NCI-H1930 (cell line): ENCODE measurements around the gene HLA-F.

Experiments used
- DNase-seq, 2 experiments: peaks; one replicate each; lab custom pipeline; 2025; lab: John Stamatoyannopoulos, UW

HLA-F gene

DNA sequence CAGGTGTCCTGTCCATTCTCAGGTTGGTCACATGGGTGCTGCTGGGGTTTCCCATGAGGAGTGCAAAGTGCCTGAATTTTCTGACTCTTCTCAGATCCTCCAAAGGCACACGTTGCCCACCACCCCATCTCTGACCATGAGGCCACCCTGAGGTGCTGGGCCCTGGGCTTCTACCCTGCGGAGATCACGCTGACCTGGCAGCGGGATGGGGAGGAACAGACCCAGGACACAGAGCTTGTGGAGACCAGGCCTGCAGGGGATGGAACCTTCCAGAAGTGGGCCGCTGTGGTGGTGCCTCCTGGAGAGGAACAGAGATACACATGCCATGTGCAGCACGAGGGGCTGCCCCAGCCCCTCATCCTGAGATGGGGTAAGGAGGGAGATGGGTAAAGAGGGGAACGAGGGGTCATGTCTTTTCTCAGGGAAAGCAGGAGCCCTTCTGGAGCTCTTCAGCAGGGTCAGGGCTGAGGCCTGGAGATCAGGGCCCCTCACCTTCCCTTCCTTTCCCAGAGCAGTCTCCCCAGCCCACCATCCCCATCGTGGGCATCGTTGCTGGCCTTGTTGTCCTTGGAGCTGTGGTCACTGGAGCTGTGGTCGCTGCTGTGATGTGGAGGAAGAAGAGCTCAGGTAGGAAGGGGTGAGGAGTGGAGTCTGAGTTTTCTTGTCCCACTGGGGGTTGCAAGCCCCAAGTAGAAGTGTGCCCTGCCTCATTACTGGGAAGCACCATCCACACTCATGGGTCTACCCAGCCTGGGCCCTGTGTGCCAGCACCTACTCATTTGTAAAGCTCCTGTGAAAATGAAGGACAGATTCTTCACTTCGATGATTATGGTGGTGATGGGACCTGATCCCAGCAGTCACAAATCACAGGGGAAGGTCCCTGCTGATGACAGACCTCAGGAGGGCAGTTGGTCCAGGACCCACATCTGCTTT, 2.0 kb downstream of the HLA-F start:
- no peak for DNase-seq

DNA sequence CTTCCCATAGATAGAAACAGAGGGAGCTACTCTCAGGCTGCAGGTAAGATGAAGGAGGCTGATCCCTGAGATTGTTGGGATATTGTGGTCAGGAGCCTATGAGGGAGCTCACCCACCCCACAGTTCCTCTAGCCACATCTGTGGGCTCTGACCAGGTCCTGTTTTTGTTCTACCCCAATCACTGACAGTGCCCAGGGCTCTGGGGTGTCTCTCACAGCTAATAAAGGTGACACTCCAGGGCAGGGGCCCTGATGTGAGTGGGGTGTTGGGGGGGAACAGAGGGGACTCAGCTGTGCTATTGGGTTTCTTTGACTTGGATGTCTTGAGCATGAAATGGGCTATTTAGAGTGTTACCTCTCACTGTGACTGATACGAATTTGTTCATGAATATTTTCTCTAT, 2.8 kb downstream of the HLA-F start:
- DNase-seq, result no peak

DNA sequence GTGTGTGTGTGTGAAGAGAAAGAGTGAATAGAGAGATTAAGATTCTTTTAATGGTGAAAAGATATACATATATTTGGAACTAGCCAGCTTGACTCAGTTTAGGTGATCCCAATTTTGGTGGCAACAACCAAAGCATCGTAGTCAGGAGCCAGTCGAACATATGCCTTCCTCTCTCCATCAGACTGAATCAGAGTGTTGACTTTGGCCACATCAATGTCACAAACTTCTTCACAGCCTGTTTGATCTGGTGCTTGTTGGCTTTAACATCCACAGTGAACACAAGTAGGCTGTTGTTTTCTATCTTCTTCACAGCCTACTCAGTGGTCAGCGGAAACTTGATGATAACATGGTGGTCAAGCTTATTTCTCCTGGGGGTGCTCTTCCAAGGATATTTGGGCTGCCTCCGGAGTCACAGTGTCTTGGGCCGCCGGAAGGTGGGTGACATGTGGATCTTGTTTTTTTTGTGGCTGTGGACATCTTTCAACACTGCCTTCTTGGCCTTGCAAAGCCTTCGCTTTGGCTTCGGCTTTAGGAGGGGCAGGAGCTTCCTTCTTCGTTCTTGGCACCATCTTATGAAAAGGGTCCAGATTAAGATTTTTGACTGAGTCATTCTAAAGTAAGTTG, 3.4 kb downstream of the HLA-F start:
- no peak for DNase-seq

DNA sequence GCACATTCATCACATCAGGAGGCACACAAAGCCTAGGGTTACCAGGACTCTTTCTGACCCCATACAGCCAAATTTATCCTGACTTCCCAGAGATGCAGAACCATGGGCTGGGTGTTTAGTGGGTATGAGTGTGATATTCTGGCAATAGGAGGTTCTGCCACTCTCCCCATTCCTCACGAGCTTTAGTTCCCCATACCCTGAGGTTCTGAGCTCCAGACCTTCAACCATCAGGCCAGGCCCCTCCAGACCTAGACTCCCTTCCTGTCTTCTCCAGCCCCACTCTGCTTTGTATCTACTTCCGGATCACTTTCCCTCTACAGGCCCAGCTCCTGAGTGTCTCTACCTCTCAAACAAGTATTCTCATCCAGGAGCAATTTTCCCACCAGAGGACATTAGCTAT, 4.4 kb downstream of the HLA-F start:
- DNase-seq, result no peak

DNA sequence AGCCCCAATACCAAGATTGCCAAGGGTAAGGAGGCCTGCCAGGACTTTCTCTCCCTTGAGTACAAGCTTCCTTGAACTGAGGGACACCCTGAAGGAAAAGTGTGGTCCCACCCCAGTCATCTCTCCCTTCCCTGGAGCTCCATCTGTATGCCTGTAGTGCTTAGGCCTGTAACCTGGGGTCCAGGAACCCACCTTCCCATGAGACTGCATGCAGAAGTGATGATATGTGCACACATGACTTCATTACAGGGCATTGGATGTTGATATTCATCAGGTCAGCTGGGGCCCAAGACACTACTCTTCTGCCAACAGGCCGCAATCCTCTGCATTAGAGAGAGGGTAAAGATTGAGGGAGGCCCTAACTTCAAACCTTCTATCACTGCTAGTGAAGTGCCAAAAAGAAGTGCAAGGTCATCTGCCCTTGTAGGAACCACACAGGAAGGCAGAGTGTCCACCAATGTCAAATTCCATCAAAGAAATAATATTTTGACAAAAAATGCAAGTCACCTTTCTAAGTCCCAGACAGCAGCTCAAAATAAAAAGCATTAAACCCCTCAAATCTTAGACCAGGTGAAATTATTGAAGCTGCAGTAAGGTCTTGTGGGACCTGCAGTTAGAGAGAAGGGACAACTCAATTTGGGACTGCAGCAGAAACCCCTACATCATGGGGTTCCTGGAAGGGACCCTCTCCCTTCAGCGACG, 5.1 kb downstream of the HLA-F start:
- DNase-seq, result no peak

DNA sequence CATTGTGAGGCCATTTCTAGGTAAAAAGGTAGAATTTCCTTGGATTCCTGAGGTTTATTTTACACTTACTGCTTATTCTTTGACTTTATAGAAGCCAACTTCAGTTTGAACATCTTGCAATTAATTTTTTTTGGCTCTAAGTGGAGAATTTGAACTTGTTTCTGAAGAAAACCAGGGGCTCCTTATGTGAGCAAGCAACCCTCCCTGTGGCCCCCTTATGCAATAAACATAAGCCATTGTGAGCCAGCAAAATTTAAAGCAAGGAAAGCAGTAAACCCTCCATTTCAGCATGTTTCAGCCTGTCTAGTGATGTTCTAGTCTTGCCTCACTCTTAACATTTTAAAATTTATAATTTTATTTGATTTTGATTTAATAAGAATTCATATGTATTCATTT, 5.6 kb downstream of the HLA-F start:
- no peak for DNase-seq

DNA sequence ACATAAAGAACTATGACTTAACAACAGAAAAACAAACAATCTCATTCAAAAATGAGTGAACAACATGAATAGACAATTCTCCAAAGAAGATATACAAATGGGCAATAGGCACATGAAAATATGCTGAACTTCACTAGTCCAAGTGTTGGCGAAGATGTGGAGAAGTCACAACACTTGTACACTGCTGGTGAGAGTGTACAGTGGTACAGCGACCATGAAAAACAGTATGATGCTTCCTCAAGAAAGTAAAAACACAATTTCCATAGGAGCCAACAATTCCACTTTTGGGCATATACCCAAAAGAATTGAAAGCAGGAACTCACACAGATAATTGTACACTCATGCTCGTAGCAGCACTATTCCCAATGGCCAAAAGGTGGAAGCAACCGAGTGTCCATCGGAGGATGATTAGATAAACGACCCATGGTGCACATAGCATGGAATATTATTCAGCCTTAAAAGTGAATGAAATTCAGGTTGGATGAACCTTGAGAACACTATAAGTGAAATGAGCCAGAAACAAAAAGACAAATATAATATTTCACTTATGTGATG, 6.6 kb downstream of the HLA-F start:
- DNase-seq, result no peak

DNA sequence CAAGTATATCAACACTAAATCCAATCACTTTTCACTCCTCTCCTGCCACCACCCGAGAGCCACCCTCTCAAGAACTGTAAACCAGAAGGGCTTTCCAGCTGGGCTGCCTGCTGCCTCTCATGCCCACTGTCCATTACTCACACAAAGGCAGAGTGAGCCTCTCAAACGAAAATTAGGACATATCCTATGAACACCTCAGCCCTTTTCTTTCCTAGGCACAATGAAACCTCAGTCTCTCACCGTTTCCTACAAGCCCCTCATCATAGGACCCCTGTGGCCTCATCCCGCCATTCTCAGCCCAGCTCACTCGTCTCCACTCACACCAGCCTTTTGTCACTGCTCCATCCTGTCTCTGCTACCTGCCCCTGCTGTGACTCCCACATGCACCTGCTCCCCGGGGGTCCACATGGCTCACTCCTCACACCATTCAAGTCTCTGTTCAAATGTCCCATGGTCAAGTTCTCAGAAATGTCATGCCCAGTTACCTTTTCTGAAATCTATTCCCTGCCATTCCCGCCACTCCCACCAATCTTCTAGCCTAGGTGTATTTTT, 7.4 kb downstream of the HLA-F start:
- no peak for DNase-seq

DNA sequence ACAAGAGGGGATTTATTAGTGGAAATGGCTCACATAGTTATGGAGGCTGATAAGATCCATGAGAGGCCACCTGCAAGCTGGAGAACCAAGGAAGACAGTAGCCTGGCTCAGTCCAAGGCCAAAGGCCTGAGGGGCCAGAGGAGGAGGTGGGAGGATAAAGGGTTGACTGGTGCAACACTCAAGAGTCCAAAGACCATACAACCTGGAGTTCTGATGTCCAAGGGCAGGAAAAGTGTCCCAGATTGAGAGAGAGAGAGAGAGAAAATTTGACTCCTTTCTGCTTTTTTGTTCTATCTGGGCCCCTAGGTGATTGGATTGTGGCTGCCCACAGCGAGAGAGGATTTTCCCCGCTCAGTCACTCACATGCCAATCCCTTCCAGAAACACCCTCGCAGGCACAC, 8.0 kb downstream of the HLA-F start:
- no peak for DNase-seq

DNA sequence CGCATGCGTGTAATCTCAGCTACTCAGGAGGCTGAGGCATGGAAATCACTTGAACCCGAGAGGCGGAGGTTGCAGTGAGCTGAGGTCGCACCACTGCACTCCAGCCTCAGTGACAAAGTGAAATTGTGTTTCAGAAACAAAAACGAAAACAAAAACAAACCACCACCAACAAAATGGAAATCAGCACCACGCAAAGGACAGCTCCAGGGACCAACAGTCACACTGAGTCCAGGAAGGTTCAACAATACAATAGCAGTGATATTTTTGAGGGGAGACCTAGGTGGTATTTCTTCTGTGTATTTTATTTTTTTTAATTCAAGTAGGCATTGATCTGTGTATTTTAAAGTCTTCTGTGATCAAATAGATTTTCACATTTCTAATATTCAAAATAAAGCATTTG, 9.8 kb downstream of the HLA-F start:
- DNase-seq, result no peak

DNA sequence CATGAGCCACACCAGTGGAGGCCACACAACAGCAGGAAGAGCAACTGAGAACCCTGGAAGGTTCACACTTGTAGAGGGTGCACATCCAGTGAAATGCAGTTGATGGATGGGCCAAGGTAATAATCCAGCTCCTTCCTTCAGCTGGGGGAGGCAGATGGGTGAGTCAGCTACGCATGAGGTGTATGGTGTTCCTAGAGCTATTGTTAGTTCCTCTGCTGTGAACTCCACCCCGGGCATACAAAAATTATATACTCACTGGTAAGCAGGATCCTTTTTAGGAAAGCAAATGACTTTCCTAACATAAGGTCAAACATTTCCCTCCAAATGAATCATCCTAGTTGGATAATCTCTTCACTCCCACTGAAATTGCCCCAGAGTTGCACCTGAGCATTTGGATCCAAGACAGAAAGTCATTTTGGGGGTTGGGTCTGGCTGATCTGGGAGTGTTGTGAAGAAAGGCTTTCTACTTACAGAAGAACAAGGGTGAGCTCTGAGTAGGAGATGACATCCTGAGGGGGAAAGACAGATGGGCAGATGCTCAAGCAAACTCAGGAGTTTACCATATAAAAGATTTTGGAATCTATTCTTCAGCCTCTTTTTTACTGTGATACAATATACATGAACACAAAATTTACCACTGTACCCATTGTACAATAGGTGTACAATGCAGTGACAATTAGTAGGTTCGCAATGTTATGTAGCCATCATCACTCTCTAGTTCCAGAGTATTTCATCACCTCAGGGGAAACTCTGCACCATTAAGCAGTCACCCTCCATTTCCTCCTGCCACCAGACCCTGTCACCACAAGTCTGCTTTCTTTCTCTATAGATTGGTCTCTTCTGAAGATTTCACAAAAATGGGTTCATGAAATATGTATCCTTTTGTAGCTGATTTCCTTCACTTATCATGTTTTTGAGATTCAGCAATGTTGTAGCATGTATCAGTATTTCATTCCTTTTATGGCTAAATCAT, 11.1 kb downstream of the HLA-F start:
- DNase-seq, result no peak

DNA sequence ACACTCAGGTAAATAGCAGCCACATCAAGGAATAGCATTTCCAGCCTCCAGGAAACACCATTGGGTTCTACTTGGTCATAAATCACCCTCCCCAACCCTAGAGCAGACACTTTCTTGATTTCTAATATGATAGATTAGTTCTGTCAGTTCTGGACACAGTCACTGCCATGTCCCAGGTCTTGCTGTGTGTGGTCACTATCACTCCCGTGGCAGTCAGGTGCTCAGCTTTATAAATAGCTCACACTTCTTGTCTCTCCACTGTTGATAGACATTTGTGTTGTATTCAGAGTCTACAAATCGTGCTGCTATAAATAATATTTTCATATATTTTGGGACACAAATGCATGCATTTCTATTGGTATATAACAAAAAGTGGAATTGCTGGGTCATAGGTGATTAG, 13.3 kb downstream of the HLA-F start:
- no peak for DNase-seq

DNA sequence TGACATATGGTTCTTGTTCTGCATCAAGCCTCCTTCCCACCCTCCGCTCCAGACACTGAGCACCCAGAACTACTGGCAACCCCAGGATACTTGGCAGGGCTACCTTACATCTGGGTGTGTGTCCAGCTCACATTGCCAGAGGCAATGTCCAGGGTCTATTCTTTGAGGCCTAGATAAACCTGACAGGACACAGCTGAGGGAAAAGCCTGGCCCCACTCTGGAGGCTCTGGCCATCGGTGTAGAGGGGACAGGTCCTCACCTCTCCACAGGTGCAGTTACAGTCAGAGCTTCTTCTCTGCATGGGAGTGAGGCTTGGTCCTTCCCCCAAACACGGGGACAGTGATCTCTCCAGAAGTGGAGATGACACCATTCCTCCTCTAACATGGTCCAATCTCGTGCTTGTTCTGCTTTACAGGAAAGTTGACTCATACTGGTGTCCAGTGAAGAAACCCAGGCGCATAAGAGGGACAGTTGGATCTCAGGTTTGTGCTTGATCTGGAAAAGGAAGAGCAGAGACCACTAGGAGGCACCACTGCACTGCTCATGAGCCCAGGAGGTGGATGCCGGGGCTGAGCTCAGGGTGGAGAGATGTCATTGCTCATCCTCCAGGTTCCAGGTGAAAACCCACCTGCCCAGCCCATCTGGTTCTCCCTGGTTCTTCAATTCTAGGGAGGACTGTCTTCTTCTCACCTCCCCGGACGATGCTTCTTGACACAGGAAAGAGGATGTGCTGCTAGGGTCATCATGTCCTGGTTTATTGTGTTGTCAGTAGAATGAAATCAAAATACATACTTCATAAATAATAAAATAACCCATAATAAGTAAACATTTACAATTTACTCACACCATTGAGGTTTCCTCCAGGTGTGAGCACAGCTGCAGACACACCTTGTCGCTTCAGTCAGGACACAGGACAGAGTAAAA, 14.7 kb downstream of the HLA-F start:
- DNase-seq, result peak; percentile 31 to 63

DNA sequence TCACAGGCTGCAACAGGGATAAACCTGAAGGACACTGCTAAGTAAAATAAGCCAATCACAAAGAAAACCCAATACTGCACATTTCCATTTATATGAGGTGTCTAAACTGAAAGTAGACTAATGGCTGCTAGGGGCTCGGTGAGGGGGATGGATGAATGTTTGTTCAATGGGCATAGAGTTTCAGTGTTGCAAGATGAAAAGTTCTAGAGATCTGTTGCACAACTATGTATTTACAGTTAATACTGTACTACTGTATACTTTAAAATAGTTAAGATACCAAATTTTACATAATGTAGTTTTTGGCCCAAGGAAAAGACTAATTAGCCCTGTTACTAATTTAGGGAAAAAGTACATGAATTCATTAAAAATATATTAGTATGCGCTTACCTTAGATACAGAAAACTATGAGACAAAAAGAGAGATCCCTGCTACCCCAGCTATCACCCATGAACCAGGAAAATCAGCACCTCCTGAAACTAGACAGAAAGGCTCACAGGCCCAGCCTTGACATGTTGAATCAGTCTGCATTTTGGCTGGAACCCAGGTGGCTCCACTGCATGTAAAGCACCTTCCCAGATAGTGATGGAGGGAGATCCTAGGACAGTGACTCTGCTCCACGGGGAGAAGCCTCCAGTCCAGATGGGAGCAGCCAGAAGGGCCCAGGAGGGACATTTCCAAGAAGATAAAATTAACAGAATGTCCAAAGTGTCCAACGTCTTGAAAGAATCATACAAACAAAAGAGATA, 16.1 kb downstream of the HLA-F start:
- no peak for DNase-seq

DNA sequence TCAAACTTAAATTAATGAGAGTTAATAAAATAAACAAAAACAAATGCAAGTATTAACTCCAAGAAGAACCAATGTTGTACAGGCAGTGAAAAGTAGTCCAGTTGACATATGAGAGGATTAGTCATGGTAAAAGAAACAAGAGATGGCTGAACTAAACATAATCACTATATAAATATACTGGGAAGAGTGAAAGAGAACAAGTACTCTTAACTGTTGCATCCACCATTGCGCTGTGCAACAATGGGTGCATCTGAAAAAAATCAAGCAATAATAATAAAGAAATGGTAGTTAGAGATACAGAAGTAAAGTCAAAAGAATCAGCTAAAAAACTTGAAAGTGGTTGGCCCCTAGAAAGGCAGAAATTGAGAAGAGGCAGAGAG, 16.6 kb downstream of the HLA-F start:
- no peak for DNase-seq

DNA sequence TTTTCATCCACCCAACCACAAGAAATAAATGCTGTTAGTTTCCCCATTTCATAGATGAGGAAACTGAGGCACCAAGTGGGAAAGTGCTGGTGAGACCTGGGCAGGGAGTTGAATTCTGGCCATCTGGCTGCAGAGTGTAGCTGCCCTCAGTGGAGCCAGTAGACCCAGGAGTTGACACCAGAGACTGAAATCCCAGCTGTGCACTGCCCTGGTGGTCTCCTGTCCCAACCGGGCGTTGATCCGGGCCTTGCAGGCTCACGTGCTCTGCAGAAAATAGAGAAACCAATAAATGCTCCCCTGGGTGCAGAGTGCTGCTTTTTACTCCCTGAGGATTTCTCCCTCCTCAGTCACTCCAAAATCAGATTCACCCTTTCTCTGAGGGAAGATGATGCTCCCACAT, 18.4 kb downstream of the HLA-F start:
- DNase-seq, result no peak

DNA sequence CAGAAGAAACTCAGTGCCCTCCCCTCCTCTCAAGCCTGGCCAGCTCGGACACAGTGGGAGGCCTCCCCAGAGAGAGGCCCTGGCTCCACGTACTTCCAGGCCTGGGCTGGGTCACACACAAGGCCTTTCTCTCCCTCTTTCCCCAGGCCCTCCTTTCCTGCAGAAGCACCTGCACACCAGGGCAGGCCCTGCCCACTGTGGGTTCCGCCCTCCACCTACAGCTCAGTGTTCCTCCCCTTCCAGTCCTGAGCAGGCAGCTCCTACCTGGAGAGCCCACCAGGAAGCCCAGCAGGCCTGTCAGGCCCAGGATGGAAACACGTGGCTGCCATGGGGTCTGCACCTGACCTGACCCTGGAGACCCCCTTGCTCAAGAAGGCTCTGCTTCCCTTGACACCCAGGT, 18.9 kb downstream of the HLA-F start:
- no peak for DNase-seq

DNA sequence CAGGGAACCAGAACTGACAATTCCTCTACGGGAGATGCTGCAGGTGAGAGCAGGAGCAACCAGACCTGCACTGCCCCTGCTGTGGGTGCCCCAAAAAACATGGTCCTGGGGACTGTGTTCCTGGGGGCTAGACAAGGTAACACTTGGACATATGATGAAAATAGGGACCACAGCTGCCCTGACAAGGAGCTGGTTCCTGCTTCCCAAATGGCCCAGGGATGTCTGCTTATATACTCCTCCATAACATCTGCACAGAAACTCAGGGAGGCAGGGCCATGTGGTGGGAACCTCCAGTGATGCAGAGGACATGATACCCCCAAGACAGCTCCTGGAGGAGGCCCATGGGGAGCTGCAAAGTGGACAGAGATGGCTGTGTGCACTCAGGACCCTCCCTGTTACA, 19.8 kb downstream of the HLA-F start:
- no peak for DNase-seq

DNA sequence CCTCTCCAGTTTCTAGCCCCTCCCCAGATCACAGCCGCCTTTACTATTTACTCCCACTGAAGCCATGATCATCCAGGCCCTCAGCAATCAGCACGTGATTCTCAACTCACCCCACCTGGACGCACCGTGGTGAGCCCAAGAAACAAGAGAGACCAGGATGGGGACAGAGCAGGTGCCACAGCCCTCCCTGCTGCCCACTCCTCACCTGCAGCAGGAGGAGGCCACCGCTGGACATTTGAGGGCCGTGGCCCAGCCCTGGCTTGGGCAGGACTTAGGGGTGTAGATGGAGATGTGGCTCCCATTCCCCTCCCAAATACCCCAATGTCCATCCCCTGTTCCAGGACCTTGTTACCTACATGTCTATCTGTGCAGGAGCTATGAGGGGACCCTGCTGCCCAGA, 20.3 kb downstream of the HLA-F start:
- DNase-seq, result no peak
